Type B pancreatic cell (in vitro differentiated cells): ENCODE data around the gene SNX32. TPM values are rescaled to one million over a fixed set of nuclear protein-coding genes. Genes with fewer than 3 reads are reported as not detected.

Source experiments
- DNase-seq: peaks from one replicate; pipeline ENCODE4 v3.0.0; 2021; ENCODE audit warnings: mixed read lengths; ENCODE audit not compliant: unreplicated experiment; ENCODE audit errors: extremely low spot score
- H3K27ac Mint-ChIP-seq: 2 replicates; pipeline ENCODE4 v1.8.0; 2021; ENCODE audit warnings: mild to moderate bottlenecking, mixed read lengths
- H3K27me3 Mint-ChIP-seq: 2 replicates; pipeline ENCODE4 v1.8.0; 2021; ENCODE audit warnings: mixed read lengths
- H3K36me3 Mint-ChIP-seq: 2 replicates; pipeline ENCODE4 v1.8.0; 2021; ENCODE audit warnings: mixed read lengths
- H3K4me1 Mint-ChIP-seq: one replicate; pipeline ENCODE4 v1.8.0; 2021; ENCODE audit warnings: mixed read lengths; ENCODE audit not compliant: unreplicated experiment
- H3K4me3 Mint-ChIP-seq: 2 replicates; pipeline ENCODE4 v1.8.0; 2021; ENCODE audit warnings: mild to moderate bottlenecking, mixed read lengths
- H3K9me3 Mint-ChIP-seq: 2 replicates; pipeline ENCODE4 v1.8.0; 2021; ENCODE audit warnings: mixed read lengths
- CTCF ChIP-seq: fragments of 200-600 bp; sonication (generic); conservative IDR thresholded peaks from 2 replicates; pipeline ENCODE4 v1.5.0; 2021; ENCODE audit warnings: antibody characterized with exemption, mild to moderate bottlenecking
- total RNA-seq: library from RNA; stranded (reverse); gene quantifications from 2 replicates; pipeline ENCODE4 v1.2.1, GENCODE V29; 2021; ENCODE audit warnings: low replicate concordance

The SNX32 gene
- total RNA-seq, 1 donor from 2014 or later = 4.2 TPM

- TF ChIP-seq CTCF = peak; percentile 31
- peak; percentile 98 for DNase-seq
- no peaks in the 10 kb centered on the region for H3K9me3 Mint-ChIP-seq
- H3K4me1 Mint-ChIP-seq = peaks cover 30% of the 10 kb centered on the region
- peak overlapping the region; percentile 97 for H3K27ac Mint-ChIP-seq
- peaks cover 22% of the 10 kb centered on the region for H3K36me3 Mint-ChIP-seq
- no peaks in the 10 kb centered on the region for H3K27me3 Mint-ChIP-seq
- peak overlapping the region; percentile 90 for H3K4me3 Mint-ChIP-seq
Measured at GRCh38 chr11:65859095-65859811, 25.5 kb downstream of the SNX32 start.

GRCh38 chr11:65859812-65860277, 26.1 kb downstream of the SNX32 start:
- Mint-ChIP-seq H3K36me3 (peaks cover 16% of the 10 kb centered on the region), H3K4me3 (peak overlapping the region; percentile 90), H3K27ac (peak overlapping the region; percentile 97), H3K4me1 (peaks cover 24% of the 10 kb centered on the region), H3K27me3 (no peaks in the 10 kb centered on the region), H3K9me3 (no peaks in the 10 kb centered on the region)
- no peak for TF ChIP-seq CTCF
- DNase-seq = no peak

- peak; percentile 98 for TF ChIP-seq CTCF
- Mint-ChIP-seq H3K4me1 (peaks cover 24% of the 10 kb centered on the region), H3K27me3 (no peaks in the 10 kb centered on the region), H3K4me3 (peak within 1 kb of the TSS; percentile 90), H3K27ac (peak within 1 kb of the TSS; percentile 97), H3K36me3 (peaks cover 15% of the 10 kb centered on the region), H3K9me3 (no peaks in the 10 kb centered on the region)
- DNase-seq = peak; percentile 97
Measured at GRCh38 chr11:65860278-65861164, 26.8 kb downstream of the SNX32 start, which contains the start of gene MUS81. Gene MUS81 (plus strand): TSS chr11:65860433. CDS start chr11:65860754, 321 bp downstream.

GRCh38 chr11:65861165-65861505, 27.4 kb downstream of the SNX32 start:
- Mint-ChIP-seq H3K27ac (peak overlapping the region; percentile 97), H3K36me3 (peaks cover 12% of the 10 kb centered on the region), H3K27me3 (no peaks in the 10 kb centered on the region), H3K4me1 (peaks cover 21% of the 10 kb centered on the region), H3K9me3 (no peaks in the 10 kb centered on the region), H3K4me3 (peak overlapping the region; percentile 90)
- DNase-seq = no peak
- TF ChIP-seq CTCF = no peak

- H3K4me1 Mint-ChIP-seq = peaks cover 16% of the 10 kb centered on the region
- no peaks in the 10 kb centered on the region for H3K27me3 Mint-ChIP-seq
- H3K36me3 Mint-ChIP-seq = peaks cover 7% of the 10 kb centered on the region
- peak overlapping the region; percentile 97 for H3K27ac Mint-ChIP-seq
- H3K9me3 Mint-ChIP-seq = no peaks in the 10 kb centered on the region
- TF ChIP-seq CTCF = no peak
- peak overlapping the region; percentile 90 for H3K4me3 Mint-ChIP-seq
- no peak for DNase-seq
Measured at GRCh38 chr11:65861533-65862183, 27.9 kb downstream of the SNX32 start.
